ENCODE results near the gene AGAP1.

DNA sequence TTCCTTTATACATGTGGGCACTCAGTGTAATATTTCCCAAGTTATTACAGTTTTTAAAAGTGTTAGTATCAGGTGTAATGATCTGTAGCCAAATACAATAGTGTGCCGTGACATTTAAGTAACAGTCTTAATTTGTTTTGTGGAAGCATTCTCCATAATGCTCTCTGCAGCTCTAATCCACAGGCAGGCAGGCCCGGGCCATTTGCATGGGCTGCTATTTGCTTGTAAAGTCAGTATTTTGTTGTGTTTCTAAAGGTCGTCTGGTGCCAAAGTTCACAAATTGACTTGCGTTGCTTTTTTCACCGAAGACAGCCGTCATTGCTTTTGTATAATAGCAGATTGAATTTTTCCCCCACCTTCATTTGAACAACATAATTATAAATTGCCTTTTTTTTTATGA, 521.3 kb downstream of the AGAP1 start:
- TF ChIP-seq POLR2A (IDR thresholded peaks at IDR 0.05) (no peak), CTCF (IDR thresholded peaks at IDR 0.05) (no peak)

Data from right lobe of liver (tissue), 4 donors.